ENCODE measurements around the gene NOTO.

The NOTO gene

GRCh38 chr2:73235315-73236028 is 33.1 kb downstream of the NOTO start:
- no peak for DNase-seq

GRCh38 chr2:73237168-73237567 is 34.8 kb downstream of the NOTO start:
- no peak for DNase-seq

DNA sequence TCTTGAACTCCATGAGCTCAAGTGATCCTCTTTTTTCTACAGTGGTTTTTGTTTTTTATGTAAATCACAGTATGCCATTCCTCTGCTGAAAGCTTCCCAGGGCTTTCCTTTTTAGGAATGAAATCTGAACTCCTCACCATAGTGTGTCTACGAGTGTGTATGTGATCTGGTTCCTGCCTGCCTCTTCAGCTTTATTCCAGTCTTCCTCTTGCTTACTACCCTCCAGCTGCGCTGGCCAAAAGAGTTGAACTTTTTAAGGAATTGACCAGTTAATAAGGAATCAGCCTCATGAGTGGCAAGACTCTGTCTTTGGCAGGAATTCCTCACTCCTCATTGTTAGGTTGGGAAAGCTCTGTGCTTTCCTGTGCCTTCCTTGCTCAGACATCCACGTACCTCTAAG is 35.8 kb downstream of the NOTO start:
- DNase-seq, result no peak

DNA sequence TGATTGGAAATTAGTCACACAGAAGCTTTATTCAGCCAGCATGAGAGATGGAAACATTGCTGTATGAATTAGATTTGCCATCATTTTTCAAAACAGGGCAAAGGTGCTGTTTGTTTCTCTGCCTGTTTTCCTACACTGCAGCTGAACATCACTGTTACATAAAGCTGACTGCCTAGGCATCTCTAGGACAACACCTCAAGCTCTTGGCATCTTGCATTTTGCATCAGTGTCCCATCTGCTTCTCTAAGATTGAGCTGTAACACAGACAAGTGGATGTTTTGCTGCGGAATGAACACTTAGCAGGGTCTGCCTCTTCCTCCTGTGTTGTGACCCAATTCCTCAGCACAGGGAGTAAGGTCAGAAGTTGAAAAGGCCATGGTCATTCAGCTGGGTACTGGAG is 36.6 kb downstream of the NOTO start:
- peak in 1 of 2 experiments; percentile 9 for DNase-seq

DNA sequence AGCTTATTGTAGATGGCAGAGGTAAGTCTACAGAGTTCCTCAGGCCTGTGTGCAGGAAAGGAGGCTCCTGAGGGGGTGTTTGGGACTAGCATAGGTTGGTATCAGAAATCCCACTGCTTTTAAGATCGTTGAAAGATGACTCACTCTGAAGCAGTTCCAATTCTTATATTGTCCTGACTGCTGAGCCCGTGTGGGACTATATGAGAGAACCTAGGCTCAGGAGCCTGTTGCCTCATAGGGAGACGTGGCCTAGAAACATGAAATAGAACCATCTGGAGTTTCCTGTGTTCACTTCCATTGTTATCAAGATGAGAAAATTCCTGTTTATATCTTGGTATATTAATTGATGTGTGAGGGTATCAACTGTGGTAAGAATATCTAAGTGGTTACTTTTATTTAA is 37.4 kb downstream of the NOTO start:
- DNase-seq, result no peak

GRCh38 chr2:73243884-73244570 is 41.7 kb downstream of the NOTO start:
- DNase-seq, result peak in 1 of 2 experiments; percentile 24

DNA sequence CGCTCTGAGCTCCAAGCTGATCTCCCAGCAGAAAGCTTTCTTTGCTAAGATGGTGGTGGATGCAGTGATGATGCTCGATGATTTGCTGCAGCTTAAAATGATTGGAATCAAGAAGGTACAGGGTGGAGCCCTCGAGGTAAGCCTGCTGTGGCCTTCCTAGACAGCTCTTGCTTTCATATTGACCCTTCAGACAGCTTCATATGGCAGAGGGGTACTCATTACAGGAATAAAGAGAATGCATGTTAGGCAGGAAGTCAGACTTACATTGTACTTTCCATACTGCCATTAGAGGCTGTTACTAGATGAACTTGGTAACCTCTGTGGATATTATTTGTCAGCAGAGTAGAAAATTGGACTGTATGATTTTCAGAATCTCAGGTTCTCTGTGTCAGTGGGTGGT is 42.2 kb downstream of the NOTO start:
- no peak for DNase-seq

DNA sequence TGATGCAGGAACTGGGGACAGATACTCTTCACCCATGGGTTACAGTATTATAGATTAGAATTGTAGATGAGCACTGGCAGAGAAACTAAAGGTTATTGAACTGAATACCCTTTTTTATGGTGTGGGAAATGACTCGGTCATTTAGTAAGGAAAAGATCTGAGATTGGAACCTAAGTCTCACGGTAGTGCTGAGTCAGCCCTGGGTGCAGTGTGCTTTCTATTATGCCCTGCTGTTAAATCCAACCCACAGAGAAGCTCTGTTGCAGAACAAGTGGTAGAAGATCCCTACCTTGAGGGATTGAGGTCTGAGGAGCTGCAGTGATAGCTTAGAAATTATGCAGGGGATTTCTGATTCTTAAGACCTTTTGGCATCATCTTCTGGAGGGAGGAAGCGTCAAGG is 44.5 kb downstream of the NOTO start:
- no peak for DNase-seq

DNA sequence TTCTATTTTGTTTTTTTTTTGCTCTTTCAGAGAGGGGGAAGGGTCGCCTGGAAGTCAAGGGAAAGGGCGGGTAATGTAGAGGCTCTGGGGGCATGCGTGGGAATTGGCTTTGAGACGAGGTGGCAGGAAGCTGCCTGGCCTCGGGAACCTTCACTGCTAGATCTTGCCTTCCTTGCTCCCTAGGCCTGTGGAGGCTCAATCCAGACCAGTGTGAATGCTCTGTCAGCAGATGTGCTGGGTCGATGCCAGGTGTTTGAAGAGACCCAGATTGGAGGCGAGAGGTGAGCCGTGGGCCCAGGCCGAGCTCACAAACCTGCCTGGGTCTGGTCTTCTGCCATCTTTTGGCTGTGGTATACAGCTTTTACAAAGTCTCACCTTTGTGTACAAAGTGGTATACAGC is 47.3 kb downstream of the NOTO start:
- DNase-seq, result no peak

- DNase-seq, result no peak
Measured at GRCh38 chr2:73250872-73251846, 48.8 kb downstream of the NOTO start.

DNA sequence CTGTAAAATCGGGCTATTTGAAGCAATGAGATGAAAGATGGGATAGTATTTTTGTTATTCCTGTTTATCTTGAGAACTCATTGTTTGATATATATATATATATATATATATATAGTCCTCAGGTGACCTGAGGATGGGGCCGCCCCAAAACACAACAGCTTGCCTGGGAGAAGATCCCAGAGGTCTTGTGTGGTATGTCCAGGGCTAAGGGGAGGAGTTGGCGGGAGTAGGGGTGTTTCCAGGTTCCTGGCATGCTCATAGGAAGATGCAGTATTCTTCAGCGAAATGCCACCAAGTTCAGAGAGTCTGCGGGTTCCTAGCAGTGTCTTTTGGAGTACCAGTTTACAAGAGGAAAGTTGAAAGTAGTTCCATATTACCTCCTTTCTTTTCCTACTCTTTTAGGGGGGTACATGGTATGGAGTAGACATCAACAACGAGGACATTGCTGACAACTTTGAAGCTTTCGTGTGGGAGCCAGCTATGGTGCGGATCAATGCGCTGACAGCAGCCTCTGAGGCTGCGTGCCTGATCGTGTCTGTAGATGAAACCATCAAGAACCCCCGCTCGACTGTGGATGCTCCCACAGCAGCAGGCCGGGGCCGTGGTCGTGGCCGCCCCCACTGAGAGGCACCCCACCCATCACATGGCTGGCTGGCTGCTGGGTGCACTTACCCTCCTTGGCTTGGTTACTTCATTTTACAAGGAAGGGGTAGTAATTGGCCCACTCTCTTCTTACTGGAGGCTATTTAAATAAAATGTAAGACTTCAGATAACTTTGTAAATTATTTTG is 50.1 kb downstream of the NOTO start:
- no peak for DNase-seq

GRCh38 chr2:73253400-73253799 is 51.0 kb downstream of the NOTO start:
- DNase-seq, result no peak

GRCh38 chr2:73253901-73254300 is 51.5 kb downstream of the NOTO start:
- DNase-seq, result no peak

- no peak for DNase-seq
Measured at GRCh38 chr2:73254343-73255006, 52.1 kb downstream of the NOTO start.

GRCh38 chr2:73255007-73255644 is 52.8 kb downstream of the NOTO start:
- no peak for DNase-seq

DNA sequence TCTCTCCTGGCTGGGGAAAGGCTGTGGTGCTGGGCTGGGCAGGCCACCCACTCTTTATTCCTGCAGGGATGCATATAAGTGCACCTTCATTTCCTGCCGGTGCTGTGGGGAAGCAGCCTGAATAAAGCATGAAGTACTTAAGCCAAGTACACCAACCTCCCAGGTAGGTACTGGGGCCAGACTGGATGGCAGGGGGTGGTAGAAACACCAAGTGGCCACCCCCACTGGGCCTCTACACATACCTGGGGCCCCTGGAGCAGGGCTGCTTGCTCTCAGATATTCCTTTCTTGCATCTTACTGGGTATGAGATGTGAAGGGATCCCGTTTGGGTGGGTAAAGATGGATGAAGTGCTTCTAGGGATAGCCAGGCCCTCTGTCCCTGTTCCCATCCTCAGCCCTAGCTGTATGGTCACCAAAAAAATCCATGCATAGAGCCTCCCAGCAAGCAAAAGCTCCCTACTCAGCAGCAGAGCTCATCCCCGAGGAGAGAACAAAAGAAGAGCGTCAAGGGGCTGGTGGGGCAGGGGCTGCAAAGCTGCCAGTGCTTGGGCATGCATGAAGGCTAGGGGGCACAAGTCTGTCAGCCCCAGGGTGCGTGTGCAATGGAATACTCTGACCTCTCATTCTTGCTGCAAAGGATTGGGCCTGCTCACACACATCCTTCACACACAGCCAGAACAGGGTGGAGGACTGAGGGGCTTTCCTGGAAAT is 53.7 kb downstream of the NOTO start:
- no peak for DNase-seq

- DNase-seq, result no peak
Measured at GRCh38 chr2:73256618-73256922, 54.2 kb downstream of the NOTO start.

- no peak for DNase-seq
Measured at GRCh38 chr2:73257021-73257420, 54.6 kb downstream of the NOTO start.

- no peak for DNase-seq
Measured at GRCh38 chr2:73257425-73258125, 55.2 kb downstream of the NOTO start.

- no peak for DNase-seq
Measured at GRCh38 chr2:73258186-73258912, 56.0 kb downstream of the NOTO start.
